Myometrial cell (primary cell): ENCODE data around the gene MAFG. TPM values are rescaled to one million over a fixed set of nuclear protein-coding genes. Genes with fewer than 3 reads are reported as not detected.

Experiments used
- total RNA-seq: library from RNA; depleted of rRNA; stranded (reverse); fragments of >200 nt; gene quantifications from 2 replicates; pipeline ENCODE4 v1.2.3, GENCODE V29; 2015

The MAFG gene
- 8.3 and 8.4 TPM in 2 replicates for total RNA-seq

DNA sequence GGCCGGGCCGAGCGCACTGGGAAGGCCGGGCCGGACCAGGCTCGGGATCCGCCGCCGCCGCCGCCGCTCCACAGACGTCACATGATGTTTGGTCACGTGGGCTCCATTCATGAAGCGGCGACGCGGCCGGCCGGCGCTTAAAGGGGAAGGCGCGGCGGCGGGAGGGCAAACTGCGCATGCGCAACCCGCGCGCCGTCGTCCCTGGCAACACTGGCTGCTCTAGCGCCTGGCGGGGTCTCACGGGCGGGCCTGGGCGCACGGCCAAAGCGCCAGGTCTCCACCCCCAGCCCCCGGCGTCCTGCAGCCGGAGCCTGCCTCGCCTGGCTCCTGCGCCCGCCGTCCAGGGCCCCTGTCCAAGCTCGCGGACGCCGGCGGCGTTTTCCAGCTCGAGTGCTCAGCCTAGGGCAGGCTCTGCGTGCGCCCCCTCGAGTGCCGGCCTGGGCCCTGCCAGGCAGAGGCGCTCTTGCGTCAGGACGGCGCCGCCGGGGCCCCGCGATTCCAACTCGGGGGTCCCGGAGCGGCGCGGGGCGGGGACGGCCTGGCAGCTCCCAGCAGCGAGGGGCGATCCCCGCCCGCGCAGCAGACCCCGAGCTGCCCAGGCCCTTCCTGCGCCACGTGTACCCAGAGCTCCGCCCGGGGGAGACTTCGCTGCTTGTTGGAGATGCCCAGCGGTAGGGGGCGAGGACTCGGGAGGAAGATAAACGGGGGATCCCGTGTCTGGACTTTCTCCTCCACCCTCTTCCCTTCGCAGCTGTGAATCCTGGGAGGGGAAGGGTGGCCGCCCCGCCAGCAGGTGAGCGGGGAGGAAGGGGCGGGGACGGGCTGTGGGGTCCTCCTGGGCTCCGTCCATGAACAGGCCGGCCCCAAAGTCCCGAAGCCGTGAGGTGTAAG is at the start of gene MAFG:
MAFG (minus strand) TSS at position 83 of the 891 bp plus-strand sequence. CDS start 4,550 bp downstream, outside the sequence.

DNA sequence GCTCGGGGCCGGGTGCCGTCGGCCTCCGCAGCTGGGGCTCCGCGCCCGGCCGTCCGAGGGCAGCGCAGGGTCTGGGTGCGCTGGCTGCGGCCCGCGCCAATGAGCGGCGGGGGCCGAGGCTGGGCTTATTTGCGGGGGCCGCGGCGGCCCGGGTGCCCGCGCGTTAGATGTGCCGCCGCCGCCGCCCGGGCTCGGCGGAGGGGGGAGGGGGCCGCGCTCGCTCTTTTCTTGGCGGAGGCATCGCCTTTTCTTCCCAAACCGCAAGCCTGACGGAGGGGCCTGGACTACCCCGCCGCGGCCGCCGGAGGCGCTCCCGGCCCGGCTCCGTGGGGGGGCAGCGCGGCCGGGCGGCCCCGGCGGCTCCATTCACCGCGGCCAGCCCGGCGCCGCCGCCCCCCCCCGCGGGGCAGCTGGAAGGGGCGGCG is 33.6 kb upstream of the MAFG start, which contains the start of gene NOTUM:
NOTUM (minus strand) TSS at position 101 of the 425 bp plus-strand sequence. CDS start 278 bp downstream, outside the sequence.

DNA sequence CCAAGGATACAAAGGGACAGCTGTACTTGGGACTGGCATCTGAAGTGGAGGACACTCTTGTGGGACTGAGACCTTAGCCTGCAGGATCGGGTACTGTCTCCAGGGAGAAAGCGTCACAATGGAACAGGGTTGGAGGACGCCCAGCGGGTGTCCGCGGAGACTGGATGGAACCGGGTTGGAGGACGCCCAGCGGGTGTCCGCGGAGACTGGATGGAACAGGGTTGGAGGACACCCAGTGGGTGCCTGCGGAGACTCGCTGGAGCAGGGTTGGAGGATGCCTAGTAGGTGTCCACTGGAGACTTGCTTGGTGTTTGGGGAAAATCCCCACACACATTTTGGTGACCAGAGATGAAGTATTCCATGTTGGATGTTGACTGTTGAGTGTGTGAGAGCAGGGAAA is 19.7 kb upstream of the MAFG start, which contains the start of gene MYADML2:
MYADML2 (minus strand) TSS at position 45 of the 400 bp plus-strand sequence. CDS start 5,492 bp downstream, outside the sequence.

DNA sequence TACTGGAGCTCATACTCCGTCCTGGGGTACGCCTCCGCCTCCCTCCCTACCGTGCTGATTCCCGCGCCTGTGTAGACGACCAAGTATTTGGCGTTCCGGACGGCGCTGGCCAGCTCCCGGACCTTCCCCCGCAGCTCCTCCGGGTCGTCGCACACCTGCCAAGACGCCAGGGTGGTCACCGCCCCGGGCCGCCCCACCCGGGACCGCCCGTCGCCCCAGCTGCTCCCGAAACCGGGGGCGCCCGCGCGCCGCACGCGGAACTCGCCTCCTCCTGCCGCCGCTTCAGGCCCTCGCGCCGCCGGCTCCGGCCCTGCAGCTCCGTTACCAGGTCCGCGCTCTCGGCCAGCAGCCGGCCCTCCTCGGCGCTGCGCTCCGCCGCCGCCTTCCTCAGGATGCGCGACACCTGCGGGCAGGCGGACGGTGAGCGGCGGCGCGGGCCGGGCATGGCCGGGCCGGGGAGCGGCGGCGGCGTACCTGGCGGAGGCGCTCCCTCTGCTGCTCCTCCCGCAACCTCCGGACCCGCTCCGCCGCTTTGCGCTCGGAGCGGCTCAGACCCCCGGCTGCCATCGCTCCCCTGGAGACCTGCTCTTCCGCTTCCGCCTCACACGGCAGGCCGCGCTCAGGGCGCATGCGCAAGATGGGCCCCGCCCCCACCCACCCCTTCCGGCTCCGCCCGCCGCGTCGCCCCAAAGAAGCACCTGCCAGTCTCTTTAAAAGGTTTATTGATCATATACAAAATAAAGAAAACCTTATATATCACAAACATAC is 9.8 kb downstream of the MAFG start, which contains the start of gene SIRT7:
SIRT7 (minus strand) TSS at position 612 of the 768 bp plus-strand sequence; CDS start at position 567, 45 bp downstream.

DNA sequence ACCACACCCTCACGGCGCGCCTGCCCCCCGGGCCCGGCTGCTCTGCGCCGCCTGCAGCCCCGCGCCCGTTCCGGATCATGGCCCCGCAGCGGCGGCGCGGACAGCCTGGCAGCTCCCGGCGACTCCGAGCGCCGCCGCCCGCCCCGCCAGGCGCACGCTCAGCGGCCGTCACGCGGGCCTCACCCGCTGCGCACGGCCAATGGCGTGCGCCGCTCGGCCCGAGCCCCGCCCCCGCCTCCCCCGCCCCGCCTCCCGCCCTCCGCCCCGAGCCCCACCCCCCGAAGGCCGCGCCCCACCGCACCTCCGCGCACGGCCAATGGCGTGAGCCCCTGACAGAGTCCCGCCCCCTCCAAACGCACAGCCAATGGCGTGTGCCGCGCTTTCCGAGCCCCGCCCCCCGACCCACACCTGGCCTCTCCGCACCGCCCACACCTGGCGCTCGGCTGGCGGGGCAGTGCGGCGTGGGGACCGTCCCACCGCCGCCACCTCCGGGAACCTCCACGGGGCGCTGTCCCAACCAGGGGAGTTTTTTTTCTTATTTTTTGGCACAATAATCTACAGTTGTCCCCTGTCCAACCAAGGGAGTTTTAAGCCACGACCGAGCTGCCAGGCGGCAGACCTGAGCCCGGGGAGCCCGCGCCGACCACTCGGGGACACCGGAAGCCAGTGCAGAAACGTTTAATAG is 16.1 kb downstream of the MAFG start, which contains the start of gene PCYT2:
PCYT2 (minus strand) TSS at position 123 of the 685 bp plus-strand sequence; CDS start at position 79, 44 bp downstream.

DNA sequence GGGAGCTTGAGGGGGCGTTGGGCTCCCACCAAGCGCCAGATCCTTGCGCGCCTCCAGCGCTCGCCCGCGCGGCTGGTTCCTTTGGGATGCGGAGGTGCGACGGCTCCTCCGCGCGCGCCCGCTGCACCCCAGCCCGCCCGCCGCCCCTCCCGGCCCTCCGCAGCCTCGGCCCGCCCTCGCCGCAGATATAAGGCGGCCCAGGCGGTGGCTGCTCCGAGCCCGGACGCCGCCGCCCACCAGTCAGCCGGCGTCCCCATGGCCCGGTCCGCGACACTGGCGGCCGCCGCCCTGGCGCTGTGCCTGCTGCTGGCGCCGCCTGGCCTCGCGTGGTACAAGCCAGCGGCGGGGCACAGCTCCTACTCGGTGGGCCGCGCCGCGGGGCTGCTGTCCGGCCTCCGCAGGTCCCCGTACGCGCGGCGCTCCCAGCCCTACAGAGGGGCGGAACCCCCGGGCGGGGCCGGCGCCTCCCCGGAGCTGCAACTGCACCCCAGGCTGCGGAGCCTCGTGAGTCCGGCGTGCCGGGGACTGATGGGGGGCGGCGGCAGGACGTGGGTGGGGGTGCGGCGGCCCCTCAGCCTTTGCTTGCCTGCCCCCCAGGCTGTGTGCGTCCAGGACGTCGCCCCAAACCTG is 25.4 kb downstream of the MAFG start, which contains the start of gene NPB:
NPB (plus strand) TSS at position 216 of the 630 bp plus-strand sequence; CDS start at position 256, 40 bp downstream.

DNA sequence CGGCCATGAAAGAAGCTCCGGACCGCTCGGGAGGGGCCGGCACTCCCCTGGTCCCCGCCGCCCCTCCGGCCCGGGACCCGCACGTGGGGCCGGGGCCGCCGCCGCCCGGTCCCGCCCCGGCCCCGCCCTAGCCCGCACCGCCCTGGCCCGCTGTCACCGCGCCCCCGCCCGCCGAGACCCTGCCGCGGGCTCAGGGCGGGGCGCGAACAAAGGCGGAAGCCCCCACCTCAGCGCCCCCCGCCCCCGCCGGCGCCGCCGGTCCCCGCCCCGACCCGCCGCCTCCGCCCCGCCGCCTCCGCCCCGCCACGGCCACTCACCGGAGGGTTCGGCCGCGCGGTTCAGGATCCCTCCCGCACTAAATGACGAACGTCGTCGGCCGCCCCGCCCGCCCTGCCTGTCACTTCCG is 56.6 kb downstream of the MAFG start, which contains the start of gene ARHGDIA:
ARHGDIA (minus strand) TSS at position 357 of the 406 bp plus-strand sequence. CDS start 1,407 bp downstream, outside the sequence.

Other genes starting within 250 kb of the MAFG start
- 37.7 and 46.4 TPM in 2 replicates for gene ARL16, start 243.9 kb downstream of the MAFG start, total RNA-seq
- 88.8 and 125 TPM in 2 replicates for gene HGS, start 243.7 kb downstream of the MAFG start, total RNA-seq
- gene MRPL12, start 224.4 kb downstream of the MAFG start, total RNA-seq = 80.1 and 94.3 TPM in 2 replicates
- 12.7 and 23.0 TPM in 2 replicates for gene SLC25A10, start 215.5 kb downstream of the MAFG start, total RNA-seq
- gene GCGR, start 123.6 kb downstream of the MAFG start, total RNA-seq = not detected in 2 replicates
- 103 and 127 TPM in 2 replicates for gene MCRIP1, start 94.4 kb downstream of the MAFG start, total RNA-seq
- not detected in 2 replicates for gene PPP1R27, start 92.7 kb downstream of the MAFG start, total RNA-seq
- 1,723 and 2,500 TPM in 2 replicates for gene P4HB, start 67.2 kb downstream of the MAFG start, total RNA-seq
- 282 and 361 TPM in 2 replicates for gene ARHGDIA, start 56.4 kb downstream of the MAFG start, total RNA-seq
- gene ALYREF, start 36.1 kb downstream of the MAFG start, total RNA-seq = 235 and 249 TPM in 2 replicates
- 273 and 321 TPM in 2 replicates for gene ANAPC11, start 36.0 kb downstream of the MAFG start, total RNA-seq
- under 0.01 TPM in 1 of 2 replicates, not detected in the other for gene NPB, start 25.5 kb downstream of the MAFG start, total RNA-seq
- 131 and 163 TPM in 2 replicates for gene PCYT2, start 16.3 kb downstream of the MAFG start, total RNA-seq
- gene SIRT7, start 9.6 kb downstream of the MAFG start, total RNA-seq = 23.7 and 27.7 TPM in 2 replicates
- 183 and 184 TPM in 2 replicates for gene PYCR1, start 9.6 kb upstream of the MAFG start, total RNA-seq
- not detected in 2 replicates for gene MYADML2, start 19.5 kb upstream of the MAFG start, total RNA-seq
- not detected in 2 replicates for gene NOTUM, start 33.5 kb upstream of the MAFG start, total RNA-seq
- 28.0 and 32.1 TPM in 2 replicates for gene ASPSCR1, start 49.9 kb upstream of the MAFG start, total RNA-seq
- gene CENPX, start 95.1 kb upstream of the MAFG start, total RNA-seq = 121 and 149 TPM in 2 replicates
- 16.4 and 20.4 TPM in 2 replicates for gene LRRC45, start 95.6 kb upstream of the MAFG start, total RNA-seq
- 27.1 and 38.8 TPM in 2 replicates for gene RAC3, start 103.9 kb upstream of the MAFG start, total RNA-seq
- 180 and 192 TPM in 2 replicates for gene DCXR, start 110.0 kb upstream of the MAFG start, total RNA-seq
- 63.3 and 67.2 TPM in 2 replicates for gene RFNG, start 124.1 kb upstream of the MAFG start, total RNA-seq
- 179 and 206 TPM in 2 replicates for gene GPS1, start 124.2 kb upstream of the MAFG start, total RNA-seq
- 60.5 and 72.7 TPM in 2 replicates for gene DUS1L, start 138.1 kb upstream of the MAFG start, total RNA-seq
- 574 and 633 TPM in 2 replicates for gene FASN, start 170.5 kb upstream of the MAFG start, total RNA-seq